ENCODE results near the gene MPZL1. TPM values are rescaled to one million over a fixed set of nuclear protein-coding genes. Genes with fewer than 3 reads are reported as not detected.
"Not testable (repeated sequence)": the region's sequence is repeated elsewhere in the genome, so short reads cannot be mapped to it uniquely, and the experiment has no call there.

MPZL1 gene
- total and polyA plus RNA-seq, 9 donors = 30.3 to 180 (median 80.1) TPM

DNA sequence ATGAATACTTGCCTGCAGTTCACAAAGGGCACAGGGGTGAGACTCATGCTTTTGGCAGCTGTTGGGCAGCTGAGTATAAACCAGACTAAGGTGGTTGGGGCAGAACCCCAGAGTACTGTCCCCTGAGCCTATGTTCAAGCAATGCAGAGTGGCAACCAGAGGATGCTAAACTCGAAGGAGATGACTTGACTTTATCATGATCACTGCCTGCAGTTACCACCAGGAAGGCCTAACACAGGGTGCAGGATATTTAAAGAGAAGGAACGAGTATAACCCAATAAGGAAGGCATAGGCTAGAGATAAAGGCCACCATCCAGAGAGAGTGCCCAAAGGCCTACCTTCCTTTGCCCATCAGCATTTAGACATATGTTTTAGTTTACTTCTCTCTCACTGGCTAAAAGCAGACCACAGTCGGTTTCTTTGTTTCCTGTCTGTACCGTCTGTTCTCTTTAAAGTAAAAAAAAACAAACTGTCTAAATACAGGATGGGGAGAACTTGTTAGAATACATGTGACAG lies 83.3 kb downstream of the MPZL1 start:
- peaks cover 2% of the 10 kb centered on the region for H3K4me1 ChIP-seq (ENCODE audit: insufficient read depth)
- DNase-seq = no peak
- no peak overlapping the region for H3K4me3 ChIP-seq
- H3K36me3 ChIP-seq = no peaks in the 10 kb centered on the region
- H3K27ac ChIP-seq = no peak overlapping the region
- intact Hi-C loops (cut with DNase I) = no loop called here
- no peaks in the 10 kb centered on the region for H3K9me3 ChIP-seq
- TF ChIP-seq EP300 (IDR thresholded peaks at IDR 0.05) (no peak), POLR2A (IDR thresholded peaks at IDR 0.05) (no peak)
- TF ChIP-seq, protein P1, sequence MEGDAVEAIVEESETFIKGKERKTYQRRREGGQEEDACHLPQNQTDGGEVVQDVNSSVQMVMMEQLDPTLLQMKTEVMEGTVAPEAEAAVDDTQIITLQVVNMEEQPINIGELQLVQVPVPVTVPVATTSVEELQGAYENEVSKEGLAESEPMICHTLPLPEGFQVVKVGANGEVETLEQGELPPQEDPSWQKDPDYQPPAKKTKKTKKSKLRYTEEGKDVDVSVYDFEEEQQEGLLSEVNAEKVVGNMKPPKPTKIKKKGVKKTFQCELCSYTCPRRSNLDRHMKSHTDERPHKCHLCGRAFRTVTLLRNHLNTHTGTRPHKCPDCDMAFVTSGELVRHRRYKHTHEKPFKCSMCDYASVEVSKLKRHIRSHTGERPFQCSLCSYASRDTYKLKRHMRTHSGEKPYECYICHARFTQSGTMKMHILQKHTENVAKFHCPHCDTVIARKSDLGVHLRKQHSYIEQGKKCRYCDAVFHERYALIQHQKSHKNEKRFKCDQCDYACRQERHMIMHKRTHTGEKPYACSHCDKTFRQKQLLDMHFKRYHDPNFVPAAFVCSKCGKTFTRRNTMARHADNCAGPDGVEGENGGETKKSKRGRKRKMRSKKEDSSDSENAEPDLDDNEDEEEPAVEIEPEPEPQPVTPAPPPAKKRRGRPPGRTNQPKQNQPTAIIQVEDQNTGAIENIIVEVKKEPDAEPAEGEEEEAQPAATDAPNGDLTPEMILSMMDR (IDR thresholded peaks at IDR 0.05) = no peak
- H3K27me3 ChIP-seq = no peaks in the 10 kb centered on the region
- 50 to 59% (median 58%) methylated on average over 4 of the region's 4 CpGs for WGBS, 3 donors

GRCh38 chr1:167806235-167806634 lies 84.5 kb downstream of the MPZL1 start:
- intact Hi-C loops (cut with DNase I); H3K36me3 ChIP-seq; H3K4me3 ChIP-seq; H3K27me3 ChIP-seq; DNase-seq; H3K27ac ChIP-seq; H3K4me1 ChIP-seq (ENCODE audit: insufficient read depth); H3K9me3 ChIP-seq: not testable (repeated sequence)
- 93 to 96% (median 95%) methylated on average over 20 to 23 of the region's 23 CpGs for WGBS, 3 donors

GRCh38 chr1:167806676-167807075 lies 84.9 kb downstream of the MPZL1 start:
- H3K4me1 ChIP-seq (ENCODE audit: insufficient read depth); intact Hi-C loops (cut with DNase I); H3K36me3 ChIP-seq; DNase-seq; H3K27me3 ChIP-seq; H3K27ac ChIP-seq; H3K9me3 ChIP-seq; H3K4me3 ChIP-seq: not testable (repeated sequence)
- 90 to 93% (median 93%) methylated on average over 10 to 12 of the region's 12 CpGs for WGBS, 3 donors

DNA sequence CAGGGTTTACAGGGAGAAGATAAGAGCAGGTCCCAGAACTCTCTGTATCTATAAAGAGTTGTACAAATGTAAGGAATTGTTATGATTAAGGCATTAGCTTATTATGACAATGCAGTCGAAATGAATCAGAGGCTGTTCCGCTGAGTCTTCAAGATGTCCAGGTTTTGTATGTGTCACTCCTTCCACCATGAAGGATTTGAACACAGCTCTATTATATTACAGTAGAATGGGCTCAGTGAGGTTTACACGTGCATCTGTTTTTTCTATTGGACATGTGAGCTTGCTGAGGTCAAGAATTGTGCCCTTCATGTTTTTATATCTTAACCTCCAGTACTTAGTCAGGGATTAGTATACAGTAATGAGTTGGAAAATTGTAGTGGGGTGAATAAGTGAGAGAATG lies 86.3 kb downstream of the MPZL1 start:
- Histone ChIP-seq H3K36me3 (no peaks in the 10 kb centered on the region), H3K4me1 (ENCODE audit: insufficient read depth) (no peaks in the 10 kb centered on the region), H3K27me3 (no peaks in the 10 kb centered on the region), H3K4me3 (no peak overlapping the region), H3K9me3 (no peaks in the 10 kb centered on the region), H3K27ac (no peak overlapping the region)
- no peak for DNase-seq
- 79 to 83% (median 82%) methylated on average over 3 of the region's 3 CpGs for WGBS, 3 donors
- intact Hi-C loops (cut with DNase I) = no loop called here
- TF ChIP-seq EP300 (IDR thresholded peaks at IDR 0.05) = no peak
- TF ChIP-seq, protein P1 (IDR thresholded peaks at IDR 0.05) = no peak

GRCh38 chr1:167808690-167809089 lies 86.9 kb downstream of the MPZL1 start:
- Histone ChIP-seq H3K4me1 (ENCODE audit: insufficient read depth) (no peaks in the 10 kb centered on the region), H3K27me3 (no peaks in the 10 kb centered on the region), H3K27ac (no peak overlapping the region), H3K4me3 (no peak overlapping the region), H3K36me3 (no peaks in the 10 kb centered on the region), H3K9me3 (no peaks in the 10 kb centered on the region)
- intact Hi-C loops (cut with DNase I) = no loop called here
- DNase-seq = no peak
- WGBS, 3 donors = 25 to 43% (median 35%) methylated on average over 3 of the region's 3 CpGs
- TF ChIP-seq, protein P1 (IDR thresholded peaks at IDR 0.05) = no peak
- TF ChIP-seq POLR2A (IDR thresholded peaks at IDR 0.05) (no peak), EP300 (IDR thresholded peaks at IDR 0.05) (no peak)

GRCh38 chr1:167812972-167813371 lies 91.2 kb downstream of the MPZL1 start:
- TF ChIP-seq POLR2A (IDR thresholded peaks at IDR 0.05) (no peak), EP300 (IDR thresholded peaks at IDR 0.05) (no peak)
- TF ChIP-seq, protein P1 (IDR thresholded peaks at IDR 0.05) = no peak
- H3K4me3 ChIP-seq = no peak overlapping the region
- no peak overlapping the region for H3K27ac ChIP-seq
- H3K4me1 ChIP-seq (ENCODE audit: insufficient read depth) = no peaks in the 10 kb centered on the region
- H3K27me3 ChIP-seq = no peaks in the 10 kb centered on the region
- no peaks in the 10 kb centered on the region for H3K9me3 ChIP-seq
- intact Hi-C loops (cut with DNase I) = no loop called here
- H3K36me3 ChIP-seq = no peaks in the 10 kb centered on the region
- DNase-seq = no peak

All from ovary (tissue), 9 donors.